ENCODE measurements around the gene HOXA6. TPM values are rescaled to one million over a fixed set of nuclear protein-coding genes. Genes with fewer than 3 reads are reported as not detected.

HOXA6 gene
- total RNA-seq, 4 donors from 2014 or later, result 5.7 to 15.4 (median 12.4) TPM

DNA sequence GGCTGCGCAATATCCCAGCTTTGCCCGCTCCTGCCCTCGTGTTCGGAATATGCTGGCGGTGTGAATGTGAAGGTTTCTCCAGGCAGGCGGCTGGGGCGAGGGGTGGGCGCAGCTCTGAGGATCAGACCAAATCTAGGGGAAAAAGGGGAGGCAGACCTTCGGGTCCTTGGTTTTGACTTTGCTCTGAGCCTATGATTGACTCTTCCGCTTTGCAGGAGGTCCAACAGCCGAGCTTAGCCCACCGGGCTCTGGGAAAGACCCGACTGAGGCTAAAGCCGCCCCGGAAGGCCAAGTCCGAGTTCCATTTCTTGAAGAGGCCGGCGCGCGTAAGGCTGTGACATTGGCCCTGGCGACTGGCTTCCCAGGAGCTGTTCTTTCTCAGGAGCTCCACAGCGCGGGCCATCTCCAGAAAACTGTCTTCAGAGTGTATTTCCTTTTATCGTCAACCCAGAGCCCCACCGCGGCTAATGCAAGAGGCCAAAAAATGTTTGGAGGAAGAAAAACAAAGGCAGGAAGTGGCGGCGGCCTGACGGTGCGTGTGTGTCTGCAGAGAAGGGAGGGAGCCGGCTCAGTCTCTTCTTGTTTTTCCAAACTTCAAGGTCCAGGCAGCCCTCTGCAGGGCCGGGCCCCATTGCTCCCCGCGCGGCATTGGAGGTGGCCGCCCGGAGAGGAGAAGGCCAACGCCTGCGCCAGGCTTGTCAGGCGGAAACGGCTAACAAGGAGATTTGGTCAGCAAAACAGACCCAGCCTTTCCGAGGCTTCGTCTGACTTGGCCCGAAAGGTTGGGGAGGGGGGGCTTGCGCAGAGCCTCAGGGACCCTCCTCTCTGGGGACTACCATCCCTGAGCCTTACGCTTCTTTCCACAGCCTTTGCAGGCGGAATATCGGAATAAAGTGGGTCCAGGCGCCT, 41.1 kb upstream of the HOXA6 start:
- WGBS, 2 donors, result 37 to 51% methylated on average over 49 of the region's 49 CpGs
- H3K4me3 ChIP-seq (ENCODE audit: low read depth, poor library complexity, severe bottlenecking), result no peak overlapping the region
- intact Hi-C loops (cut with DNase I; ENCODE audit: low total_unique reads), result no loop called here
- DNase-seq (ENCODE audit: low spot score in 2 of 2), result peak in 1 of 2 donors; percentile 86
- no peak for TF ChIP-seq POLR2A (IDR thresholded peaks at IDR 0.05)
- TF ChIP-seq, protein P1, sequence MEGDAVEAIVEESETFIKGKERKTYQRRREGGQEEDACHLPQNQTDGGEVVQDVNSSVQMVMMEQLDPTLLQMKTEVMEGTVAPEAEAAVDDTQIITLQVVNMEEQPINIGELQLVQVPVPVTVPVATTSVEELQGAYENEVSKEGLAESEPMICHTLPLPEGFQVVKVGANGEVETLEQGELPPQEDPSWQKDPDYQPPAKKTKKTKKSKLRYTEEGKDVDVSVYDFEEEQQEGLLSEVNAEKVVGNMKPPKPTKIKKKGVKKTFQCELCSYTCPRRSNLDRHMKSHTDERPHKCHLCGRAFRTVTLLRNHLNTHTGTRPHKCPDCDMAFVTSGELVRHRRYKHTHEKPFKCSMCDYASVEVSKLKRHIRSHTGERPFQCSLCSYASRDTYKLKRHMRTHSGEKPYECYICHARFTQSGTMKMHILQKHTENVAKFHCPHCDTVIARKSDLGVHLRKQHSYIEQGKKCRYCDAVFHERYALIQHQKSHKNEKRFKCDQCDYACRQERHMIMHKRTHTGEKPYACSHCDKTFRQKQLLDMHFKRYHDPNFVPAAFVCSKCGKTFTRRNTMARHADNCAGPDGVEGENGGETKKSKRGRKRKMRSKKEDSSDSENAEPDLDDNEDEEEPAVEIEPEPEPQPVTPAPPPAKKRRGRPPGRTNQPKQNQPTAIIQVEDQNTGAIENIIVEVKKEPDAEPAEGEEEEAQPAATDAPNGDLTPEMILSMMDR (IDR thresholded peaks at IDR 0.05), result no peak

DNA sequence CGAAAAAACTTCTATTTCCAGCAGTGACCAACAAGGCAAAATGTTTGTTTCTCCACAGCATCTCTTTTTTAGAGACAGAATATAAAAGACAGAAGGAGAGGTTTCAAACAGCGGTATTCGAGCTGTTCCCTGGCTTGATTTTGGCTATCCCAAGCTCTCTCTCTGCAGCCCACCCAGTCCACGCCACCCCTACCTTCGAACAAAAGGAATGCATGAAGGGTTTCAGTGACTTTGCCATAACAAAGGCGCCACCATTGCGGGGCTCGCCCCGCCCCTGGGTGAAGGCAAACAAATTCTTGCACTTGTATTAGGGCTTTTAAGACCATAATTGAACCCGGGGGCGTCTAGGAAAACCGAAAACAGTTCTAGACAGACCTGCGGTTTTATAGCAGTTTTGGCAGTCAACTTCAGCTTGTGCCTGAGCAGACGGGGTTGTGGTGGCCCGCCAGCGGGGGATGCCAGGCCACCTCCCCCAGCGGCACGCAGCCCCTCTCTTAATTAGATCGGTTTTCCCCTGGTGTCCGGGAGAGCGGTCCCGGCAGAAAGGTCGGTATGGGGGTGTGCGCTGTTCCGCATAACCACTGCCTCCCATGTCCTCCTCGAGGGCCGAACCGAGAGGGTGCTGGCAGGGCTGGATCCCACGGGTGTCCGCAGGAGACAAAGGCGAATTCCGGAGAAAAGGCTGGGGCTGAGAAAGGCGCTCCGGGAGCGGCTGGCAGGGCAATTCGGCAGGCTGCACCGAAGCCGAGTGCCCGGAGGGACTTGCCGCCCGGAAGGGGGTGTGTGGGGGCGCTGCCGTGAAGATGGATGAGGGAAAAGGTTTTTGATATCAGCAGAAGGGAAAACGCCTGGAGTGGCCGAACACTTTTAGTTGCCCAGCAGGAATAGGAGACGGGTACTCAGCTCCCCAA, 40.2 kb upstream of the HOXA6 start:
- peak in 1 of 2 donors; percentile 83 for DNase-seq (ENCODE audit: low spot score in 2 of 2)
- intact Hi-C loops (cut with DNase I; ENCODE audit: low total_unique reads), result no loop called here
- 36 to 38% methylated on average over 44 to 46 of the region's 46 CpGs for WGBS, 2 donors
- TF ChIP-seq POLR2A (IDR thresholded peaks at IDR 0.05), result no peak
- TF ChIP-seq, protein P1 (IDR thresholded peaks at IDR 0.05), result no peak
- no peak overlapping the region for H3K4me3 ChIP-seq (ENCODE audit: low read depth, poor library complexity, severe bottlenecking)

DNA sequence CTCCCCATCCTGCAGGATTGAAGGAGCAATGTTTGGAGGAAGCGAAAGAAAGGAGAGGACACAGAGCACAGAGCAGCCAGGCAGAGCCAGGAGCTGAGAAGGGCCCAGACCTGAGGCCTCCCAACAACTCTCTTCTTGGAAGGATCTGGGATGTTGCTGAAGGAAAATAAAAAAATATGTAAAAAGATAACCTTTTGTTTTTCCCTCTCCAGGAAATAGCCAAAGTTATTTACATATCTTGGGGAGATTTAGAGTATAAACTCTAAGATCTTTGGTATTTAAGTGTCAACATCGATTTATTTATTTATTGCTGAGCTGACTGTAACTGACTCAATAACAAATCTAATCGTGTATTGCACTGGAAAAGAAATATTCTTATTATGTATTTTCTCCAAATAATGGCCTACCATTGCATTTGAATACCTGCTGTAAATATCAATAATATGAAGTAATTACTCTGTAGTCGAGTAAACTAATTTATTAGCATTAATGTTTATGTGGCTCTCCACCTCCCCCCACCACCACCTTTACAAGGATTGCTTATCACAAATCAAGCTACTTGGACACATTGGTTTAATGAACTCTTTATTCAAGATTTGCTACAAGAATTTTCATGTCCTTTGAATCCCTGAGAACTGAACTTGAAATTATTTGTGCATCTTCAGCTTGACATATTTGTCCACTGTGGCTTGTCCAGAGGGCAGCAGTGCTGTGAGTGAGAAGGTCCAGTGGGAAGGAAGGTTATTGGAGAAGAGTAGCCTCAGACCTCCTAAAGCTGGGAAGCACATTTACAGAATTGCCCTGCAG, 39.3 kb upstream of the HOXA6 start:
- 70 to 73% methylated on average over 4 of the region's 4 CpGs for WGBS, 2 donors
- DNase-seq (ENCODE audit: low spot score in 2 of 2), result peak in 1 of 2 donors; percentile 71
- intact Hi-C loops (cut with DNase I; ENCODE audit: low total_unique reads), result no loop called here
- no peak for TF ChIP-seq POLR2A (IDR thresholded peaks at IDR 0.05)
- TF ChIP-seq, protein P1 (IDR thresholded peaks at IDR 0.05), result no peak
- H3K4me3 ChIP-seq (ENCODE audit: low read depth, poor library complexity, severe bottlenecking), result no peak overlapping the region

DNA sequence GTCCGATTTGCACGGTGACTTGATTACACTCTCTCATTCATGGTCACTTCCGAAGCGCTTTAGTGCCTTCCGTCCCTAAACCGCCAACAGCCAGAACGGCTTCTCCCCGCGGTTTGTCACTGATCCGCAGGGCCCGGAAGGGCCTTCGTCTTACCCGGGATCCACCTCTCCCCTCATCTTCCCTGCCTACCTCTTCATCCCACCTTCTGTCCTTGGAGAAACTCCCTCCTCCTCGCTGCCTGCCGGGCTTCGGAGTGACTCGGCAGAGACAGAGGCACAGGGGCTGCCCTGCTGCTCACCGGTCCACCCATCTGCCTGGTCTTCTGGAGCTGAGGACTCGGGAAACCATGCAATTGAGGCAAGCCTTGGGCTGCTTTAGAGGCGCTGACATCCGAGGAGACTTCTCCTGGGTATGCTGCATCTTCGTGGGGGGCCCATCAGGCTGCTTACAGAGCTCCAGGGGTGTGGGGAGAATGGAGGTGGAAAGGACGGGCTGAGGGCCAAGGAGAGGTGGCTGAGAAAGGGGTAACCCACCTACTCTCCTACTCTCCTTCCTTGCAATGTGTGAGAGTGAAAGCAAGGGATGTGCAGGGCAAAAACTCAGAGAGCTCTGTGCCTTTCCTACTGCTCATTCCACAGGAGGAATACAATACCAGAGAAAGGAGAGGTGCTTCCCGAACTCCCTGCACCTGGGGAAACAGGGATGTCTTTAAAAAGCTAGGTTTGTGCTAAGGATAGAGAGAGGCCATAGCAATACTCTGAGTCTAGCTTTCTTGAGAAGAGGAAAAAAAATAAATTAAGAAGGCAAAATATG, 38.5 kb upstream of the HOXA6 start:
- H3K4me3 ChIP-seq (ENCODE audit: low read depth, poor library complexity, severe bottlenecking), result no peak overlapping the region
- TF ChIP-seq POLR2A (IDR thresholded peaks at IDR 0.05), result no peak
- TF ChIP-seq, protein P1 (IDR thresholded peaks at IDR 0.05), result no peak
- 47 to 55% methylated on average over 24 of the region's 24 CpGs for WGBS, 2 donors
- DNase-seq (ENCODE audit: low spot score in 2 of 2), result peak; percentile 18 to 86
- intact Hi-C loops (cut with DNase I; ENCODE audit: low total_unique reads), result no loop called here

Measured in lower leg skin (tissue), 4 donors.